Uterine smooth muscle cell (primary cell): ENCODE data around the gene ARL17B. TPM values are rescaled to one million over a fixed set of nuclear protein-coding genes. Genes with fewer than 3 reads are reported as not detected.

Source experiments
- total RNA-seq: library from RNA; depleted of rRNA; stranded (reverse); fragments of >200 nt; gene quantifications from 2 replicates; pipeline ENCODE4 v1.2.3, GENCODE V29; 2014

Gene ARL17B
- 4.9 and 6.9 TPM in 2 replicates for total RNA-seq

DNA sequence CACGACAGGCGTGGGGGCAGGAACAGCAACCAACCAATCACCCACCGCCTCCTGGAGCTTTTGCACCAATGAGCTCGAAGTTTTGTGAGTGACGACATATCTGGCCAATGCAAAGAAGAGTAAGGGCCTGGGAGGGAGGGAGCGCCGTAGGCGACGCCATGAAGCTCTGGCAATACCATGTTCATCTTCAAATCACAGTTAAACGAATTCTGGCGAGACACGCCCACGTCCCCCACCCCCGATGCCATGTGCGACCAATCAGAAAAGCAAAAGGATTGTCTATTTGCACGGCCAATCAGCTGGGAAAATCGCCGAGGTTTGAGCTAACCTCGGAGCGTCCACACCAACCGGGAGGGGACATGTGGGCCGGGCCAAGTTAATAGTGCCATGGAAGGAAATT lies at the start of gene ARL17B:
TSS of gene ARL17B (minus strand) at position 12 of the 400 bp plus-strand sequence. CDS start 3,369 bp downstream, outside the sequence.

DNA sequence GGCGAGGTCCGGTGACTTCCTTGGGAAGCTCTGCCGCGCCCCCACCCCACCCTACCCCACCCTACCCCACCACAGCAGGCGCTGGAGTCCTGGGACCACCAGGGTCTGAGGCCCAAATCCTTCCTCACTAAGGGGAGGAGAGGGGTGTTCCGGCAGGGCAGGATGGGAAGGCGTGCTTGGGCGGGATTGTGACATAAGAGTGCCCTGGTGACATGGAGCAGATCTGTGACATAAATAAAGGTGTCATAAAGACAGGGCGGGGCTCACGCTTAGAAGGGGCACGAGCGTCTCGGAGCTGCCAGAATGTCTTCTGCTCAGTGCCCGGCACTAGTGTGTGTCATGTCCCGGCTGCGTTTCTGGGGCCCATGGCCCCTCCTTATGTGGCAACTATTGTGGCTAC lies 66.7 kb downstream of the ARL17B start, which contains the start of gene LRRC37A:
TSS of gene LRRC37A (plus strand) at position 301 of the 400 bp plus-strand sequence. CDS start at position 304, 3 bp downstream.

Other genes with a start within 250 kb of the ARL17B start
- gene KANSL1, start 168.3 kb downstream of the ARL17B start, total RNA-seq, result 95.0 and 106 TPM in 2 replicates
- gene LRRC37A, start 66.6 kb downstream of the ARL17B start, total RNA-seq, result 1.4 and 2.1 TPM in 2 replicates
- gene LRRC37A2, start 150.7 kb upstream of the ARL17B start, total RNA-seq, result 3.5 and 4.0 TPM in 2 replicates
- 2.4 and 7.4 TPM in 2 replicates for gene ARL17A, start 217.9 kb upstream of the ARL17B start, total RNA-seq
- gene NSF, start 228.9 kb upstream of the ARL17B start, total RNA-seq, result 61.0 and 64.9 TPM in 2 replicates